ENCODE data around the gene OR10G2.

The OR10G2 gene

GRCh38 chr14:21634840-21635239 lies at the start of gene OR10G2:
Gene OR10G2 (minus strand): TSS chr14:21634940. CDS start chr14:21634842, 98 bp downstream.
- Histone ChIP-seq H3K27ac (ENCODE audit: low read depth, low read length) (no peak within 1 kb of the TSS), H3K4me3 (ENCODE audit: low read depth in 1 of 5, low read length in 5 of 5) (no peak within 1 kb of the TSS), H3K27me3 (ENCODE audit: control insufficient read depth in 5 of 5, insufficient read depth in 4 of 5, low read length in 5 of 5) (no peaks in the 10 kb centered on the region), H3K9ac (ENCODE audit: low read length in 5 of 5) (no peak within 1 kb of the TSS), H3K9me3 (ENCODE audit: control insufficient read depth in 5 of 5, low read length in 5 of 5) (peaks cover 0 to 6% (median 0%) of the 10 kb centered on the region in 5 donors), H3K4me1 (ENCODE audit: control insufficient read depth in 5 of 5, insufficient read depth in 5 of 5, low read length in 5 of 5) (no peaks in the 10 kb centered on the region), H3K36me3 (ENCODE audit: control insufficient read depth in 5 of 5, insufficient read depth in 5 of 5, low read length in 5 of 5) (no peaks in the 10 kb centered on the region)

GRCh38 chr14:21680072-21680471 lies 45.3 kb upstream of the OR10G2 start:
- Histone ChIP-seq H3K9ac (ENCODE audit: low read length in 5 of 5) (no peak overlapping the region), H3K9me3 (ENCODE audit: control insufficient read depth in 5 of 5, low read length in 5 of 5) (peaks cover 0 to 8% (median 0%) of the 10 kb centered on the region in 5 donors), H3K4me3 (ENCODE audit: low read depth in 1 of 5, low read length in 5 of 5) (no peak overlapping the region), H3K27ac (ENCODE audit: low read depth, low read length) (no peak overlapping the region), H3K36me3 (ENCODE audit: control insufficient read depth in 5 of 5, insufficient read depth in 5 of 5, low read length in 5 of 5) (no peaks in the 10 kb centered on the region), H3K27me3 (ENCODE audit: control insufficient read depth in 5 of 5, insufficient read depth in 4 of 5, low read length in 5 of 5) (no peaks in the 10 kb centered on the region), H3K4me1 (ENCODE audit: control insufficient read depth in 5 of 5, insufficient read depth in 5 of 5, low read length in 5 of 5) (no peaks in the 10 kb centered on the region)

GRCh38 chr14:21675566-21675965 lies 40.8 kb upstream of the OR10G2 start:
- H3K9ac ChIP-seq (ENCODE audit: low read length in 5 of 5) = no peak overlapping the region
- H3K9me3 ChIP-seq (ENCODE audit: control insufficient read depth in 5 of 5, low read length in 5 of 5) = peaks cover 0 to 10% (median 0%) of the 10 kb centered on the region in 5 donors
- no peak overlapping the region for H3K27ac ChIP-seq (ENCODE audit: low read depth, low read length)
- H3K4me1 ChIP-seq (ENCODE audit: control insufficient read depth in 5 of 5, insufficient read depth in 5 of 5, low read length in 5 of 5) = no peaks in the 10 kb centered on the region
- H3K4me3 ChIP-seq (ENCODE audit: low read depth in 1 of 5, low read length in 5 of 5) = no peak overlapping the region
- no peaks in the 10 kb centered on the region for H3K27me3 ChIP-seq (ENCODE audit: control insufficient read depth in 5 of 5, insufficient read depth in 4 of 5, low read length in 5 of 5)
- H3K36me3 ChIP-seq (ENCODE audit: control insufficient read depth in 5 of 5, insufficient read depth in 5 of 5, low read length in 5 of 5) = no peaks in the 10 kb centered on the region

GRCh38 chr14:21673718-21674117 lies 39.0 kb upstream of the OR10G2 start, which contains the start of gene OR4E1:
Gene OR4E1 (minus strand): TSS chr14:21673818. CDS start chr14:21670935, 2,883 bp downstream.
- Histone ChIP-seq H3K9me3 (ENCODE audit: control insufficient read depth in 5 of 5, low read length in 5 of 5) (peaks cover 0 to 10% (median 4%) of the 10 kb centered on the region in 5 donors), H3K36me3 (ENCODE audit: control insufficient read depth in 5 of 5, insufficient read depth in 5 of 5, low read length in 5 of 5) (no peaks in the 10 kb centered on the region), H3K27ac (ENCODE audit: low read depth, low read length) (no peak within 1 kb of the TSS), H3K4me1 (ENCODE audit: control insufficient read depth in 5 of 5, insufficient read depth in 5 of 5, low read length in 5 of 5) (no peaks in the 10 kb centered on the region), H3K27me3 (ENCODE audit: control insufficient read depth in 5 of 5, insufficient read depth in 4 of 5, low read length in 5 of 5) (peaks cover 0 to 7% (median 0%) of the 10 kb centered on the region in 5 donors), H3K4me3 (ENCODE audit: low read depth in 1 of 5, low read length in 5 of 5) (no peak within 1 kb of the TSS), H3K9ac (ENCODE audit: low read length in 5 of 5) (no peak within 1 kb of the TSS)

DNA sequence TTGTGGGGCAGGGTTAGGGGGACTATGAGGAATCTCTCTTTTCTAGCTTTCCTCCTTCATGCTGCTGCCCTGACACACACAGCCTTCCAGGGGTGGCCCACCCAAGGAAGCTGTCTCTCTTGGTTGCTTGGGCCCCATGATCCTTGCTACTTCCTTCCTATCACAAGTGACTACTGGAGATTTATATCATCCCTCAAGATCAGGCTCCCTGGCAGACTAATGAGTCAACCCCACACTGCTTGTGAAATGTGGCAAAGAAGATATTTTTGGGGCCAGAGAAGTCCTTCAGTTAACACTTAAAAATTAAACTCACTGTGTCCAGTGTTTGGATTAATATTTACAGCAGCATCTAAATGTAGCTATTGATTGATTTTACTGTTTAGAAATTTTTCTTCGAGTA lies 37.4 kb upstream of the OR10G2 start:
- H3K9me3 ChIP-seq (ENCODE audit: control insufficient read depth in 5 of 5, low read length in 5 of 5) = peaks cover 0 to 10% (median 4%) of the 10 kb centered on the region in 5 donors
- H3K4me1 ChIP-seq (ENCODE audit: control insufficient read depth in 5 of 5, insufficient read depth in 5 of 5, low read length in 5 of 5) = no peaks in the 10 kb centered on the region
- no peak overlapping the region for H3K27ac ChIP-seq (ENCODE audit: low read depth, low read length)
- peaks cover 0 to 7% (median 0%) of the 10 kb centered on the region in 5 donors for H3K27me3 ChIP-seq (ENCODE audit: control insufficient read depth in 5 of 5, insufficient read depth in 4 of 5, low read length in 5 of 5)
- no peaks in the 10 kb centered on the region for H3K36me3 ChIP-seq (ENCODE audit: control insufficient read depth in 5 of 5, insufficient read depth in 5 of 5, low read length in 5 of 5)
- no peak overlapping the region for H3K4me3 ChIP-seq (ENCODE audit: low read depth in 1 of 5, low read length in 5 of 5)
- H3K9ac ChIP-seq (ENCODE audit: low read length in 5 of 5) = no peak overlapping the region

- H3K36me3 ChIP-seq (ENCODE audit: control insufficient read depth in 5 of 5, insufficient read depth in 5 of 5, low read length in 5 of 5) = no peaks in the 10 kb centered on the region
- peaks cover 0 to 7% (median 0%) of the 10 kb centered on the region in 5 donors for H3K27me3 ChIP-seq (ENCODE audit: control insufficient read depth in 5 of 5, insufficient read depth in 4 of 5, low read length in 5 of 5)
- H3K4me3 ChIP-seq (ENCODE audit: low read depth in 1 of 5, low read length in 5 of 5) = no peak overlapping the region
- H3K27ac ChIP-seq (ENCODE audit: low read depth, low read length) = no peak overlapping the region
- H3K9ac ChIP-seq (ENCODE audit: low read length in 5 of 5) = no peak overlapping the region
- H3K4me1 ChIP-seq (ENCODE audit: control insufficient read depth in 5 of 5, insufficient read depth in 5 of 5, low read length in 5 of 5) = no peaks in the 10 kb centered on the region
- H3K9me3 ChIP-seq (ENCODE audit: control insufficient read depth in 5 of 5, low read length in 5 of 5) = peaks cover 0 to 10% (median 4%) of the 10 kb centered on the region in 5 donors
Measured at GRCh38 chr14:21671371-21671770, 36.6 kb upstream of the OR10G2 start.

DNA sequence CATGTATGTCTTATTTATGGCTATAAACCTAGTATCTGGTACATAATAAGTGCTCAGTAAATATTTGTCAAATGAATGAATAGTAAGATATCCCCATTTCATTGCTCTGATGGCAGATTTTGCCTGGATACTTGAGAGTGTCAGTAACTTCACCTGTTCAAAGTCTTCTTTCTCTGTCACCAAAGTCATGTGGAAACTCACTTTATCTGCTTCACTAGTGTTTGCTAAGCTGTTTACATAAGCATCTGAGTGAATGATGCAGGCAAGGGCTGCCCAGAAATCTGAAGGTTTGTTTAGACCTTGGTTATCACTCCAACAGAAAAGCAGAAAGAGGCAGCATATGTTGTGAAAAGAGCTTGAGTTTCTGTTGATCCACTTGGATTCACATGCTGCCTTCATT lies 34.5 kb upstream of the OR10G2 start:
- H3K27me3 ChIP-seq (ENCODE audit: control insufficient read depth in 5 of 5, insufficient read depth in 4 of 5, low read length in 5 of 5) = peaks cover 0 to 7% (median 0%) of the 10 kb centered on the region in 5 donors
- H3K9me3 ChIP-seq (ENCODE audit: control insufficient read depth in 5 of 5, low read length in 5 of 5) = peaks cover 0 to 4% (median 0%) of the 10 kb centered on the region in 5 donors
- H3K4me1 ChIP-seq (ENCODE audit: control insufficient read depth in 5 of 5, insufficient read depth in 5 of 5, low read length in 5 of 5) = no peaks in the 10 kb centered on the region
- no peak overlapping the region for H3K4me3 ChIP-seq (ENCODE audit: low read depth in 1 of 5, low read length in 5 of 5)
- no peak overlapping the region for H3K27ac ChIP-seq (ENCODE audit: low read depth, low read length)
- H3K9ac ChIP-seq (ENCODE audit: low read length in 5 of 5) = no peak overlapping the region
- H3K36me3 ChIP-seq (ENCODE audit: control insufficient read depth in 5 of 5, insufficient read depth in 5 of 5, low read length in 5 of 5) = no peaks in the 10 kb centered on the region

GRCh38 chr14:21668377-21668776 lies 33.6 kb upstream of the OR10G2 start:
- H3K9me3 ChIP-seq (ENCODE audit: control insufficient read depth in 5 of 5, low read length in 5 of 5) = peaks cover 0 to 4% (median 0%) of the 10 kb centered on the region in 5 donors
- no peak overlapping the region for H3K27ac ChIP-seq (ENCODE audit: low read depth, low read length)
- H3K4me3 ChIP-seq (ENCODE audit: low read depth in 1 of 5, low read length in 5 of 5) = no peak overlapping the region
- H3K36me3 ChIP-seq (ENCODE audit: control insufficient read depth in 5 of 5, insufficient read depth in 5 of 5, low read length in 5 of 5) = no peaks in the 10 kb centered on the region
- H3K27me3 ChIP-seq (ENCODE audit: control insufficient read depth in 5 of 5, insufficient read depth in 4 of 5, low read length in 5 of 5) = peaks cover 0 to 7% (median 0%) of the 10 kb centered on the region in 5 donors
- no peak overlapping the region for H3K9ac ChIP-seq (ENCODE audit: low read length in 5 of 5)
- H3K4me1 ChIP-seq (ENCODE audit: control insufficient read depth in 5 of 5, insufficient read depth in 5 of 5, low read length in 5 of 5) = no peaks in the 10 kb centered on the region

GRCh38 chr14:21656980-21657379 lies 22.2 kb upstream of the OR10G2 start:
- Histone ChIP-seq H3K4me3 (ENCODE audit: low read depth in 1 of 5, low read length in 5 of 5) (no peak overlapping the region), H3K27ac (ENCODE audit: low read depth, low read length) (no peak overlapping the region), H3K36me3 (ENCODE audit: control insufficient read depth in 5 of 5, insufficient read depth in 5 of 5, low read length in 5 of 5) (no peaks in the 10 kb centered on the region), H3K9me3 (ENCODE audit: control insufficient read depth in 5 of 5, low read length in 5 of 5) (peaks cover 0 to 3% (median 0%) of the 10 kb centered on the region in 5 donors), H3K4me1 (ENCODE audit: control insufficient read depth in 5 of 5, insufficient read depth in 5 of 5, low read length in 5 of 5) (no peaks in the 10 kb centered on the region), H3K27me3 (ENCODE audit: control insufficient read depth in 5 of 5, insufficient read depth in 4 of 5, low read length in 5 of 5) (peaks cover 0 to 4% (median 3%) of the 10 kb centered on the region in 5 donors), H3K9ac (ENCODE audit: low read length in 5 of 5) (no peak overlapping the region)

GRCh38 chr14:21654215-21654614 lies 19.5 kb upstream of the OR10G2 start:
- Histone ChIP-seq H3K9me3 (ENCODE audit: control insufficient read depth in 5 of 5, low read length in 5 of 5) (peaks cover 0 to 3% (median 0%) of the 10 kb centered on the region in 5 donors), H3K4me3 (ENCODE audit: low read depth in 1 of 5, low read length in 5 of 5) (no peak overlapping the region), H3K9ac (ENCODE audit: low read length in 5 of 5) (no peak overlapping the region), H3K27me3 (ENCODE audit: control insufficient read depth in 5 of 5, insufficient read depth in 4 of 5, low read length in 5 of 5) (peaks cover 0 to 5% (median 4%) of the 10 kb centered on the region in 5 donors), H3K4me1 (ENCODE audit: control insufficient read depth in 5 of 5, insufficient read depth in 5 of 5, low read length in 5 of 5) (no peaks in the 10 kb centered on the region), H3K36me3 (ENCODE audit: control insufficient read depth in 5 of 5, insufficient read depth in 5 of 5, low read length in 5 of 5) (no peaks in the 10 kb centered on the region), H3K27ac (ENCODE audit: low read depth, low read length) (no peak overlapping the region)
